Neuronal stem cell (in vitro differentiated cells): ENCODE results near the gene PPARGC1A.

Source experiments
- DNase-seq: peaks from one replicate; pipeline ENCODE4 v3.0.0-alpha.2; 2013; ENCODE audit warnings: low spot score
- H2AFZ ChIP-seq: one replicate; pipeline ENCODE4 v1.6.1; 2013; ENCODE audit warnings: mild to moderate bottlenecking, low read length, inconsistent platforms
- H2AK5ac ChIP-seq: 2 replicates; pipeline ENCODE4 v1.6.1; 2013; ENCODE audit warnings: low read depth, mild to moderate bottlenecking, inconsistent platforms, low read length, moderate library complexity, mixed read lengths
- H2BK120ac ChIP-seq: 2 replicates; pipeline ENCODE4 v1.6.1; 2013; ENCODE audit warnings: low read depth, mild to moderate bottlenecking, inconsistent platforms, low read length, moderate library complexity, mixed read lengths
- H2BK12ac ChIP-seq: one replicate; pipeline ENCODE4 v1.6.1; 2013; ENCODE audit warnings: low read length, inconsistent platforms
- H2BK15ac ChIP-seq: 2 replicates; pipeline ENCODE4 v1.6.1; 2013; ENCODE audit warnings: mild to moderate bottlenecking, low read length, inconsistent platforms, mixed read lengths
- H2BK5ac ChIP-seq: one replicate; pipeline ENCODE4 v1.6.1; 2013; ENCODE audit warnings: inconsistent platforms, mild to moderate bottlenecking, low read length, moderate library complexity
- H3K14ac ChIP-seq: one replicate; pipeline ENCODE4 v1.6.1; 2013; ENCODE audit warnings: low read length, inconsistent platforms
- H3K18ac ChIP-seq: 2 replicates; pipeline ENCODE4 v1.6.1; 2013; ENCODE audit warnings: low read length, inconsistent platforms
- H3K23ac ChIP-seq: 2 replicates; pipeline ENCODE4 v1.6.1; 2013; ENCODE audit warnings: low read depth, mild to moderate bottlenecking, mixed read lengths, low read length, inconsistent platforms; ENCODE audit not compliant: poor library complexity
- H3K27ac ChIP-seq: replicated peaks from 3 replicates; pipeline ENCODE4 v1.5.1; 2013; ENCODE audit warnings: low read length, inconsistent platforms
- H3K27me3 ChIP-seq, 3 experiments: 2 replicates each; pipeline ENCODE4 v1.6.1; 2013; ENCODE audit warnings: low read length in 3 of 3, mild to moderate bottlenecking in 2 of 3, inconsistent platforms in 1 of 3, low read depth in 1 of 3, mixed read lengths in 1 of 3, moderate library complexity in 1 of 3; ENCODE audit not compliant: control insufficient read depth in 3 of 3, insufficient read depth in 3 of 3
- H3K36me3 ChIP-seq, 2 donors: replicated peaks in 1 of 2; 2 replicates each; pipeline ENCODE4 v1.6.1; 2013; ENCODE audit warnings: low read length in 2 of 2; ENCODE audit not compliant: control insufficient read depth in 2 of 2, insufficient read depth in 2 of 2
- H3K4ac ChIP-seq: 2 replicates; pipeline ENCODE4 v1.6.1; 2013; ENCODE audit warnings: inconsistent platforms, mild to moderate bottlenecking, low read length, moderate library complexity
- H3K4me1 ChIP-seq, 2 donors: 1 replicate in 1 of 2; 2 replicates in 1 of 2; pipeline ENCODE4 v1.6.1; 2013; ENCODE audit warnings: low read length in 2 of 2, low read depth in 1 of 2; ENCODE audit not compliant: control insufficient read depth in 2 of 2, insufficient read depth in 1 of 2
- H3K4me2 ChIP-seq: one replicate; pipeline ENCODE4 v1.6.1; 2013; ENCODE audit warnings: mild to moderate bottlenecking, low read length, inconsistent platforms; ENCODE audit not compliant: insufficient read depth, poor library complexity, severe bottlenecking
- H3K4me3 ChIP-seq, 2 donors: 2 replicates each; pipeline ENCODE4 v1.5.1; 2013; ENCODE audit warnings: low read length in 2 of 2, mild to moderate bottlenecking in 2 of 2, inconsistent platforms in 1 of 2, moderate library complexity in 1 of 2
- H3K79me1 ChIP-seq: one replicate; pipeline ENCODE4 v1.6.1; 2013; ENCODE audit warnings: low read depth, mild to moderate bottlenecking, inconsistent platforms, low read length, moderate library complexity
- H3K9ac ChIP-seq: one replicate; pipeline ENCODE4 v1.6.1; 2013; ENCODE audit warnings: mild to moderate bottlenecking, low read depth, low read length, inconsistent platforms; ENCODE audit not compliant: poor library complexity
- H3K9me3 ChIP-seq, 2 donors: replicated peaks in 1 of 2; 2 replicates each; pipeline versions ENCODE3 to v1.6.1; 2013; ENCODE audit warnings: low read length in 2 of 2, mild to moderate bottlenecking in 2 of 2, inconsistent platforms in 1 of 2, low read depth in 1 of 2, mixed read lengths in 1 of 2, moderate library complexity in 1 of 2; ENCODE audit not compliant: control insufficient read depth in 2 of 2, insufficient read depth in 1 of 2
- H4K8ac ChIP-seq: one replicate; pipeline ENCODE4 v1.6.1; 2013; ENCODE audit warnings: low read depth, mild to moderate bottlenecking, inconsistent platforms, low read length, moderate library complexity
- H4K91ac ChIP-seq: one replicate; pipeline ENCODE4 v1.6.1; 2013; ENCODE audit warnings: low read length, low read depth, mild to moderate bottlenecking, inconsistent platforms; ENCODE audit not compliant: poor library complexity
- WGBS, 2 donors: extraction: QIAGEN DNeasy Blood & Tissue Kit; methylation state at CpG; one replicate each; pipeline ENCODE4 v1.1.7; 2013; ENCODE audit warnings: missing lambda C conversion rate in 2 of 2, mixed read lengths in 1 of 2; ENCODE audit not compliant: insufficient read length in 2 of 2, insufficient replicate concordance in 1 of 2; ENCODE audit errors: extremely low coverage in 2 of 2; 5-methylcytosine and 5-hydroxymethylcytosine counted together

Gene PPARGC1A

GRCh38 chr4:23897564-23898109 is 7.8 kb upstream of the PPARGC1A start:
- H3K79me1 ChIP-seq: no peaks in the 10 kb centered on the region
- no peak overlapping the region for H3K27ac ChIP-seq
- H3K4me2 ChIP-seq: no peak overlapping the region
- no peaks in the 10 kb centered on the region for H3K27me3 ChIP-seq
- WGBS, 2 donors: no CpG with 5 or more reads among the region's 4 CpGs
- no peaks in the 10 kb centered on the region for H3K4me1 ChIP-seq
- H2AFZ ChIP-seq: no peak overlapping the region
- H3K4ac ChIP-seq: no peak overlapping the region
- H4K8ac ChIP-seq: no peak overlapping the region
- DNase-seq: no peak
- H3K36me3 ChIP-seq: no peaks in the 10 kb centered on the region
- H3K9ac ChIP-seq: no peak overlapping the region
- no peak overlapping the region for H2BK12ac ChIP-seq
- no peak overlapping the region for H2BK5ac ChIP-seq
- H2AK5ac ChIP-seq: no peak overlapping the region
- H2BK15ac ChIP-seq: no peak overlapping the region
- no peak overlapping the region for H3K23ac ChIP-seq
- no peaks in the 10 kb centered on the region for H3K9me3 ChIP-seq
- H3K14ac ChIP-seq: no peak overlapping the region
- H2BK120ac ChIP-seq: no peak overlapping the region
- H3K18ac ChIP-seq: no peak overlapping the region
- no peak overlapping the region for H4K91ac ChIP-seq
- no peak overlapping the region for H3K4me3 ChIP-seq

GRCh38 chr4:23894021-23894420 is 4.2 kb upstream of the PPARGC1A start:
- Histone ChIP-seq H3K14ac (no peak overlapping the region), H2BK12ac (no peak overlapping the region), H3K79me1 (no peaks in the 10 kb centered on the region), H3K4me2 (no peak overlapping the region), H3K4me1 (peaks cover 4 to 6% of the 10 kb centered on the region in 2 donors), H2AFZ (no peak overlapping the region), H3K27ac (no peak overlapping the region), H3K18ac (no peak overlapping the region), H3K9me3 (no peaks in the 10 kb centered on the region), H2BK15ac (no peak overlapping the region), H3K36me3 (no peaks in the 10 kb centered on the region), H2BK120ac (no peak overlapping the region), H3K27me3 (no peaks in the 10 kb centered on the region), H3K4me3 (no peak overlapping the region), H3K4ac (no peak overlapping the region), H4K91ac (no peak overlapping the region), H2AK5ac (no peak overlapping the region), H4K8ac (no peak overlapping the region), H3K23ac (no peak overlapping the region), H3K9ac (no peak overlapping the region), H2BK5ac (no peak overlapping the region)
- DNase-seq: no peak
- WGBS, 2 donors: no CpG with 5 or more reads among the region's 2 CpGs

- Histone ChIP-seq H3K4me3 (no peak overlapping the region), H2BK120ac (no peak overlapping the region), H2AK5ac (no peak overlapping the region), H3K4me1 (peaks cover 6 to 13% of the 10 kb centered on the region in 2 donors), H4K8ac (no peak overlapping the region), H2AFZ (peak overlapping the region; percentile 89), H3K4ac (no peak overlapping the region), H3K4me2 (no peak overlapping the region), H3K14ac (no peak overlapping the region), H4K91ac (no peak overlapping the region), H3K18ac (no peak overlapping the region), H2BK12ac (no peak overlapping the region), H3K27me3 (no peaks in the 10 kb centered on the region), H3K36me3 (no peaks in the 10 kb centered on the region), H3K9me3 (no peaks in the 10 kb centered on the region), H3K79me1 (no peaks in the 10 kb centered on the region), H3K9ac (no peak overlapping the region), H3K27ac (no peak overlapping the region), H2BK5ac (no peak overlapping the region), H3K23ac (no peak overlapping the region), H2BK15ac (no peak overlapping the region)
- no peak for DNase-seq
- WGBS, 2 donors: no CpG with 5 or more reads among the region's 1 CpG
Measured at GRCh38 chr4:23891064-23891421, 1.2 kb upstream of the PPARGC1A start.

GRCh38 chr4:23890369-23891063 is 669 bp upstream of the PPARGC1A start:
- H2BK5ac ChIP-seq: no peak overlapping the region
- H3K4me2 ChIP-seq: peak overlapping the region; percentile 53
- H2AK5ac ChIP-seq: no peak overlapping the region
- peaks cover 6 to 13% of the 10 kb centered on the region in 2 donors for H3K4me1 ChIP-seq
- H4K8ac ChIP-seq: no peak overlapping the region
- H3K18ac ChIP-seq: no peak overlapping the region
- H2BK12ac ChIP-seq: no peak overlapping the region
- no peaks in the 10 kb centered on the region for H3K27me3 ChIP-seq
- H3K9me3 ChIP-seq: no peaks in the 10 kb centered on the region
- H3K9ac ChIP-seq: no peak overlapping the region
- no peak overlapping the region for H3K27ac ChIP-seq
- no peak overlapping the region for H2BK15ac ChIP-seq
- no peak for DNase-seq
- peak overlapping the region; percentile 89 for H2AFZ ChIP-seq
- H4K91ac ChIP-seq: no peak overlapping the region
- H3K4ac ChIP-seq: no peak overlapping the region
- H3K36me3 ChIP-seq: no peaks in the 10 kb centered on the region
- no peak overlapping the region for H3K14ac ChIP-seq
- no peak overlapping the region for H3K23ac ChIP-seq
- no CpG with 5 or more reads among the region's 9 CpGs for WGBS, 2 donors
- H2BK120ac ChIP-seq: no peak overlapping the region
- peak overlapping the region in 1 of 2 donors; percentile 45 for H3K4me3 ChIP-seq
- no peaks in the 10 kb centered on the region for H3K79me1 ChIP-seq
